HG03159 (cell line): Measurements from ENCODE around the gene CST3.

Experiments used
- ATAC-seq: cut with Tn5 transposase; IDR thresholded peaks from one replicate; pipeline ENCODE4 v1.9.1; 2021; ENCODE audit warnings: mild to moderate bottlenecking, moderate library complexity; ENCODE audit not compliant: unreplicated experiment

The CST3 gene

DNA sequence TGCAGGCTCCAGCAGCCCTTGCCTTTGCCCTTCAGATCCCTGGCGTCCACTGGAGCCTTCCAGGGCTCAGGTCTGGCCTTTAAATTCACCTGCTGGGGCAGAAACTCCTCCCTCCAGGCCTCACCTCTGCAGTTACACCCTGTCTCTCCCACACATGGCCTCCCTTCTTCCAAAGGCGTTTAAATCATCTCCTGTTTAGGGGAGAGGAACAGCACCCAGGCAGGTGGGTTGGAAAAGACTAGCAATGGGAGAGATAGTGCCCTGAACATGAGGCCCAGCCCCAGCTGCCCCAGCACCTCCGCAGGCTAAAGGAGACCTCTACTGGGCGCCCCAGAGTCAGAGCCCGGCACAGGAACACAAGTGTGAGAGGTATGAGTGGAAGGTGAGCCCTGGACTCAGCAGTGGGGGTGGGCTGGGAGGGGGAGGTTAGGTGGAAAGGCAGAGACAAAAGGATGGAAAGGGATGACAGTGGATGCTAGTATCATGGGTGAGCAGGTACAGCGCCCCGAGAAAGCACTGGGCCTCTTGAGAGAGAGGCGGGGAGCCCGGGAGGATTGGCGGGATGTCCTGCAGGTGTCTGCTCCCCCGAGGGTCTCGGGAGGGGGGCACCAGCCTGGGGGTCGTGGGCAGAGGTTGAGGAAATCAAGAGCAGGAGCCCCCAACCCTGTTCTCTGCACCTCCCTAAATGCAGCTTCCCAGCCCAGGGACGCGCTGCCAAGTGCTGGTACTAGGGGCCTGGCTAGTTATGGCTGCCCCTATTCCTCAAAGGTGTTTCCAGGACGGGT lies 31.7 kb downstream of the CST3 start, which contains the start of gene CST9:
CST9 (minus strand) TSS at position 51 of the 785 bp plus-strand sequence. CDS start 53 bp downstream, outside the sequence.
- no peak for ATAC-seq

DNA sequence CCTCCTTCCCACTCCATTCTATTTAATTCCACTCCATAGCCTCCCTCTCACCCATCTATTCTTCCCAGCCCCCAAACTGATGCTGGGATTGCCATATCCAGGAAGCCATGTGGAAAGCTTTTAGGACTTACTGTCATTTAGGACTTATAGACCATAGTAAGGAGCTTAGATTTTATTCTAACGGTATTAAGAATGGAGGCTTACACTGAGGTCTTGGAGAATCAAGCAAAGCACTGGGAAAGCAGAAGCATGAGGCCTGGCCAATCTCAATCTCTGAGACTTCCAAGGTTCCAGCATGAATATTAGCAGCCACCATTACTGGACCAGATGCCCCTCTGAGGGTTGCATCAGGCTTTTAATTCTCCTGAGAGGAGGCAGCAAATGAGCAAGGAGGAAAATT lies 33.4 kb downstream of the CST3 start:
- no peak for ATAC-seq

- no peak for ATAC-seq
These were observed 34.4 kb downstream of the CST3 start for GRCh38 chr20:23603321-23603720.

GRCh38 chr20:23602699-23603098 lies 35.1 kb downstream of the CST3 start:
- ATAC-seq, result no peak

DNA sequence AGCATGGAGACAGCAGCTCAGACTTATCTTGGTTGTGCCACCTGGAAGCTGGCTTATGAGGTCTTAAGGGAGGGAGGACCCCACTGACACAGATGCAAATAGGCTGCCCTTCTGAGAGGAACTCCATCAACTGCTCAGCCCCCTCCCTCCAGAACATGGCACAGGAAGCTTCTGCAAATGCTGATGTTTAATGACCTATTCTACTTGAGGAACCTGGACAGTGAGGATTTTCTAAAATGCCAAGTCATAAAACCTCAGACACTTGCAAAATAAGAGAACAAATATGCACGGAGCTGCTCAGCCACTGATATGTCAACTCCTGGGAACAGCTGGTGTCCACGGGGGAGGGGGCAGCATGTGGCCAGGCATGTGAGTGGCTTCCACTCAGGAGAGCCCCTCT lies 35.5 kb downstream of the CST3 start:
- ATAC-seq, result no peak

- no peak for ATAC-seq
These were observed 36.0 kb downstream of the CST3 start for GRCh38 chr20:23601715-23602114.

DNA sequence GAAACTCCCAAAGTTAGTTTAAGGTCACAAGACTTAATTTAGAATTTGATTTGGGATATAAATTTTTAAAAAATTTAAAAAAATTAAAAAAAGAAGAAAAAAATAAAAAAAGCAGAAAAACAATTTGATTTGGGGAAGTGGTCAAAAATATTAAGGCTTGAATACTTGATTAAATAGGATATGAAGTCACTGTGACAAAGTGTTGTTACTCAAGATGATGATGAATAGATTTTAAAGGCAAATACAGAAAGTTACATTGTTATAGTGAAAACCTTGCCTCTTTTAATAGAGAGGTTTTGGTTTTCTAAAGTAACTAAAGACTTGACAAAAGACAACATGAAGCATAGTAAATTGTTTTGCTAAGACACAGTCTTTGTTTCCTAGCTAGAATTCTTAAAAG lies 39.3 kb downstream of the CST3 start:
- no peak for ATAC-seq

- no peak for ATAC-seq
These were observed 41.0 kb downstream of the CST3 start for GRCh38 chr20:23596579-23597250.

GRCh38 chr20:23595941-23596340 lies 41.8 kb downstream of the CST3 start:
- ATAC-seq, result no peak

DNA sequence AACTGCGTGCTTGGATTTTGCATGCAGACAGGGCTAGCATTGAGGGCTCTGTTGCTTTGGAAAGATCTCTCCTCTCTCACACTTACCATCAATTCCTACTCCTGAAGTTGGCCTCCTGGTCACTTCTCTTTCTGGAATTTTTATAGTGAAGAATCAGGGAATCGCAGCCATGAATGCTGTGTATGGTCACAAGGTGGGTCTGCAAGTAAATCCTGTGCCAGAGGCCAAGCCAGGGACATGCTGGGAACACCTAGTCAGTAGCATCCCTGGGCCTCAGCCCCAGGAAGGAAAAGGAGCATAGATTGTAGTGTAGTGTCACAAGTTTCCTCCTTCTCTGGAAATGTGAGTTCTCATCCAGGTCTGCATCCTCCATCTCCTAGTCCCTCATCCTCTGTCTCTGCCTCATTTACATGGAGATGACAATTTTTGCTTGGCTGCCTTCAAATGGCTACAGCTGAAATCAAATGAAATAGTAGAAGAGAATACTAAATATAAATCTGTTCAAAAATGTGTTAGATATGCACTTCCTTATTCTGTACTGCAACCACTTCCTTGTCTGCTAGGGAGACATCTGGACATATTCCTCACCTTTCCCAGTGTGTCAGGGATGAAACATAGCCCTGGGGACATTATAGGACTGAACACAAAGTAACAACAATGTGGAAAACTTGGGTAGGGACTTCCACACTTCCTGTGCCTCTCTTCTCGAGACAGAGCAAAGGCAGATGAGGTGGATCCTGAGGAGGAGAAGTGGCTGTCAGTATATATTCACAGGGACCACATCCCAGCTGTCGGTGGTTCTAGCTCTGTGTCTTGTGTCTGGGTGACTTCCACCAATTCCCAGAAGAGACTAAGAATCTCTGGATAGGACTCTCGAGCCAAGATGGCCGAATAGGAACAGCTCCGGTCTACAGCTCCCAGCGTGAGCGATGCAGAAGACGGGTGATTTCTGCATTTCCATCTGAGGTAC lies 49.0 kb downstream of the CST3 start:
- no peak for ATAC-seq

GRCh38 chr20:23587631-23588030 lies 50.1 kb downstream of the CST3 start:
- ATAC-seq, result no peak

DNA sequence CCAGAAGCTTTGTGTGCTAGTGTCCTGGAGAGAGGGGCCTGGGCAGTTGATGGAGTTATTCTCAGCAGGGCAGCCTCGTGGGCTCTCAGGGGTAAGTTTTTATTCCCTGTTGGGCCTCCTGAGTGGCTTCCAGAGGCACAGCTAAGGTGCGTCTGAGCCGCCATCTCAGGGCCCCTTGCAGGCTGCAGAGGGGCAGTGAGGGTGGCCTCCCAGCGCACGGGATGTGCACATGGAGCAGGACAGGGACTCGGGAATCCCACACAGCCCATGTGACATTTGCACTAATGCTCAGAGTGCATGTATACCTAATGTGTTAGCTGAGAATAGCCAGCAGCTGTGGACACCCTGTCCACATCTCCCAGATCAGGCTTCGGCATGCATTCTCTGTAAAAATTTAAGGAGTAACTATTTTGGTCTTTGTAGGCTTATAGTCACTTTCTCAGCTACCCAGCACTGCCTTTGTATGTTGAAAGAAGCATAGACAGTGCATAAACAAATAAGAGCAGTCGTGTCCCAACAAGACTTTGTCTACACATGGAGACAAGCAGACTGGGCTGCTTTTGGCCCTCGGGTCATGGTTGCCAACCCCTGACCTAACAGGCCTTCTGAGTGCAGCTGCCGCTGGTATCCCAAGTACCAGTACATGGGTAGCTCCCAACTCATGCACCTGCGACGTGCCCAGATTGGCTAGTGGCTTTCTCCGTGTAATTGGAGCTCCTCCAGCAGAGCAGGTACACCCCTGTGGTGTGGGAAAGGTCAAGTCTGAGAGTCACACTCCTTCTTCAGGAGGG lies 50.8 kb downstream of the CST3 start:
- ATAC-seq, result no peak

GRCh38 chr20:23585808-23586734 lies 51.7 kb downstream of the CST3 start:
- no peak for ATAC-seq

DNA sequence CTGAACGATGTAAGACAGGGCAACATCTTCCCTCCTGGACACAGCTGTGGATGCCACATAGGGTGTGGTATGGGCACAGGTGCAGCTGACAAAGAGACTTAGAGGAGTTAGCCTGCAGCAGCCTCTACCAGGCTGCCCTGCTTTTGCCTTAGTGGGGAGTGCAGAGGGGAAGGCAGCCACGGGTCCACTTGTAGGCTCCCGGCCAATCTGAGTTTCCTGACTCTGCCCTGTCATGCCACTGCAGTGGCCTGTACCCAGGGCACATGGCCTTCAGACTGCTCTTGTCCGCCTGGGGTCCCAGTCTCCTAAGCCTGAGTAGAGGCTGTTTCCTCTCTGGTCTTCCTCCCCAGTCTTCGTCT lies 52.3 kb downstream of the CST3 start:
- ATAC-seq, result no peak

DNA sequence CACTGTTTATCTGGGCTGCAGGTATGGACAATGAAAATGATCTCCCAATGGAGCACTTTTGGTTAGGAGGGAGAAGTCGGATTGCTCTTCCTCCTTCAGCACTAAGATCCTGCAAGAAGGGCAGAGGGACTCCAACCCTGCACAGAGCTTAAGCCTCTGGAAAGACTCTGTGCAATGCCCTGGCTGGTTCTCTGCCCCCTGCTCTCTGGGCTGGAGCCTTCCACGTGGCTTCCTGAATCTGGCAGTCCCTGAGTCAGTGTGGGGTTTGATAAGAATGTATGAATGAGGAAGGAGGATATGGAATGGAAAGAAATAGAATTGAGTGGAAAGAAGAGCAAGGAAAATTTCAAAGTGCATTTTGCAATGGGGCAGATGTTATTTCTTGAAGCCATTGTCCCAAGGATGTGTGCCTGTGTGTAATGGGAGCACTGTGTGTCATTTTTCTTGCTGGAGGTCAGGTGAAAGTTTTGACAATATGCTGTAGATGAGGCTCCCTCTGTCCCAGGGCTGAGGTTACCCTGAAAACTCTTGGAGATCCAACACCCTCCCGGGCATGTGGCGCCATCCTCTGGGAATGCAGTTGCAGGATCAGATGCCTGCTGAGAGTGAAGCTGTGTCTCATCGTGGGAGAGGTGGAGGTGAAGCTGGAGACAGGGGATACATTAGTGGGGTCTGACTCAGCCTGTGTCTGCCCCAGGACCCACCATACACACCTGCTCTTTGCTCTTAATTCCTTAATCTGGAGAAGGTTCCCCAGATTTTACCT lies 53.1 kb downstream of the CST3 start:
- no peak for ATAC-seq
